H1 (cell line): ENCODE data around the gene PHGDH. TPM values are rescaled to one million over a fixed set of nuclear protein-coding genes. Genes with fewer than 3 reads are reported as not detected.

Experiments used
- CTCF ChIA-PET: fragments of 300-600 bp; sonication (Branson Sonifier 250); formaldehyde crosslinking; loops from one replicate; lab custom pipeline; 2021; ENCODE audit not compliant: partially characterized antibody; lab: Charles Lee
- POLR2A ChIA-PET: fragments of 300-600 bp; sonication (Branson Sonifier 250); formaldehyde crosslinking; loops from one replicate; lab custom pipeline; 2021; ENCODE audit warnings: inconsistent platforms; ENCODE audit not compliant: partially characterized antibody; lab: Charles Lee
- DNase-seq, 2 experiments: peaks; one replicate each; pipeline versions ENCODE4 v3.0.0 to v3.0.0-alpha.2; 2010 to 2022; ENCODE audit warnings: low spot score in 2 of 2, low read depth in 1 of 2, mixed read lengths in 1 of 2
- FAIRE-seq: peaks from 2 replicates; lab custom pipeline; 2011; peaks lifted over from hg19 to GRCh38; lab: Jason Lieb, UNC
- H2AFZ ChIP-seq: 2 replicates; pipeline ENCODE4 v1.8.1; 2012; ENCODE audit warnings: low read length, inconsistent platforms
- H2AK5ac ChIP-seq: 2 replicates; pipeline ENCODE4 v1.6.1; 2013; ENCODE audit warnings: low read depth, low read length
- H2BK120ac ChIP-seq: replicated peaks from 2 replicates; pipeline ENCODE3; 2013; ENCODE audit warnings: low read depth, low read length, inconsistent platforms
- H2BK12ac ChIP-seq: 2 replicates; pipeline ENCODE4 v1.6.1; 2013; ENCODE audit warnings: low read depth, low read length
- H2BK15ac ChIP-seq: 2 replicates; pipeline ENCODE4 v1.6.1; 2013; ENCODE audit warnings: low read length
- H2BK20ac ChIP-seq: 2 replicates; pipeline ENCODE4 v1.6.1; 2013; ENCODE audit warnings: low read length
- H2BK5ac ChIP-seq: 2 replicates; pipeline ENCODE4 v1.6.1; 2013; ENCODE audit warnings: low read depth, low read length
- H3K14ac ChIP-seq: 2 replicates; pipeline ENCODE4 v1.6.1; 2013; ENCODE audit warnings: inconsistent platforms; ENCODE audit not compliant: insufficient read length
- H3K18ac ChIP-seq: 2 replicates; pipeline ENCODE4 v1.6.1; 2013; ENCODE audit warnings: low read length; ENCODE audit errors: extremely low read depth
- H3K23ac ChIP-seq: 2 replicates; pipeline ENCODE4 v1.6.1; 2013; ENCODE audit warnings: inconsistent platforms; ENCODE audit not compliant: insufficient read length
- H3K23me2 ChIP-seq: 2 replicates; pipeline ENCODE4 v1.6.1; 2013; ENCODE audit warnings: low read depth, low read length
- H3K27ac ChIP-seq: 2 replicates; pipeline ENCODE4 v1.6.1; 2011; ENCODE audit warnings: low read depth, low read length, inconsistent platforms
- H3K27me3 ChIP-seq, 4 experiments: replicated peaks in 1 of 4; 1 replicate in 1 of 4; 2 replicates in 3 of 4; pipeline versions ENCODE4 v1.6.1 to v1.8.1; 2011 to 2013; ENCODE audit warnings: low read length in 3 of 4, mild to moderate bottlenecking in 3 of 4, inconsistent platforms in 2 of 4, mixed read lengths in 2 of 4, moderate library complexity in 1 of 4; ENCODE audit not compliant: control insufficient read depth in 3 of 4, insufficient read depth in 3 of 4; ENCODE audit errors: extremely low read depth in 1 of 4
- H3K36me3 ChIP-seq, 4 experiments: 2 replicates each; pipeline versions ENCODE4 v1.6.1 to v1.8.1; 2011 to 2013; ENCODE audit warnings: mild to moderate bottlenecking in 4 of 4, low read length in 3 of 4, moderate library complexity in 2 of 4, control low read depth in 1 of 4, inconsistent platforms in 1 of 4; ENCODE audit not compliant: insufficient read depth in 4 of 4, control insufficient read depth in 2 of 4
- H3K4ac ChIP-seq: replicated peaks from 2 replicates; pipeline ENCODE3; 2013; ENCODE audit warnings: low read length, low read depth, mixed read lengths, inconsistent platforms; ENCODE audit not compliant: insufficient read length
- H3K4me1 ChIP-seq, 4 experiments: replicated peaks in 1 of 4; 1 replicate in 1 of 4; 2 replicates in 3 of 4; pipeline versions ENCODE4 v1.6.1 to v1.8.1; 2011 to 2013; ENCODE audit warnings: low read length in 3 of 4, inconsistent platforms in 2 of 4, mixed read lengths in 1 of 4; ENCODE audit not compliant: insufficient read depth in 4 of 4, control insufficient read depth in 3 of 4
- H3K4me2 ChIP-seq, 2 experiments: 2 replicates each; pipeline versions ENCODE4 v1.6.1 to v1.8.1; 2011 to 2013; ENCODE audit warnings: low read depth in 2 of 2, low read length in 2 of 2, control low read depth in 1 of 2, inconsistent platforms in 1 of 2, mild to moderate bottlenecking in 1 of 2; ENCODE audit not compliant: insufficient read depth in 1 of 2
- H3K4me3 ChIP-seq, 4 experiments: fragments of 200-600, 300-600 bp in 1 of 4; sonication (generic), shearing (Covaris generic), sonication (Bioruptor Twin) in 1 of 4; 2 replicates each; pipeline versions ENCODE4 v1.5.1 to v1.8.1; 2011 to 2016; ENCODE audit warnings: low read length in 4 of 4, low read depth in 3 of 4, control low read depth in 2 of 4, inconsistent platforms in 2 of 4, mild to moderate bottlenecking in 2 of 4, mixed read lengths in 1 of 4, moderate library complexity in 1 of 4; ENCODE audit not compliant: insufficient read depth in 2 of 4; ENCODE audit errors: extremely low read depth in 1 of 4
- H3K56ac ChIP-seq: replicated peaks from 2 replicates; pipeline ENCODE3; 2013; ENCODE audit warnings: low read depth, mild to moderate bottlenecking, mixed read lengths, low read length, inconsistent platforms; ENCODE audit not compliant: insufficient read length
- H3K79me1 ChIP-seq: 2 replicates; pipeline ENCODE4 v1.6.1; 2013; ENCODE audit warnings: low read depth, low read length, control low read depth
- H3K79me2 ChIP-seq, 2 experiments: 2 replicates each; pipeline versions ENCODE4 v1.6.1 to v1.8.1; 2012 to 2013; ENCODE audit warnings: low read length in 2 of 2, mild to moderate bottlenecking in 2 of 2, inconsistent platforms in 1 of 2; ENCODE audit not compliant: insufficient read depth in 2 of 2, control insufficient read depth in 1 of 2
- H3K9ac ChIP-seq, 4 experiments: replicated peaks in 1 of 4; 1 replicate in 1 of 4; 2 replicates in 3 of 4; pipeline versions ENCODE4 v1.6.1 to v1.8.1; 2011 to 2013; ENCODE audit warnings: low read depth in 3 of 4, low read length in 3 of 4, control low read depth in 2 of 4, mild to moderate bottlenecking in 2 of 4, moderate library complexity in 2 of 4, inconsistent platforms in 1 of 4; ENCODE audit errors: extremely low read depth in 1 of 4
- H3K9me3 ChIP-seq, 2 experiments: 2 replicates each; pipeline versions ENCODE4 v1.6.1 to v1.8.1; 2012 to 2013; ENCODE audit warnings: mild to moderate bottlenecking in 2 of 2, moderate library complexity in 2 of 2, control low read depth in 1 of 2, inconsistent platforms in 1 of 2, low read depth in 1 of 2, low read length in 1 of 2, mixed read lengths in 1 of 2; ENCODE audit not compliant: insufficient read depth in 2 of 2
- H4K20me1 ChIP-seq, 2 experiments: replicated peaks in 1 of 2; 2 replicates each; pipeline versions ENCODE3 to v1.8.1; 2011 to 2013; ENCODE audit warnings: inconsistent platforms in 2 of 2, low read length in 2 of 2, mild to moderate bottlenecking in 1 of 2; ENCODE audit not compliant: insufficient read depth in 2 of 2, control insufficient read depth in 1 of 2
- H4K5ac ChIP-seq: 2 replicates; pipeline ENCODE4 v1.6.1; 2013; ENCODE audit warnings: low read length, low read depth, mixed read lengths, inconsistent platforms; ENCODE audit not compliant: insufficient read length
- H4K8ac ChIP-seq: 2 replicates; pipeline ENCODE4 v1.8.0; 2013; ENCODE audit warnings: mild to moderate bottlenecking, moderate library complexity, low read length, inconsistent platforms; ENCODE audit not compliant: insufficient read depth; ENCODE audit errors: extremely low read depth
- H4K91ac ChIP-seq: replicated peaks from 2 replicates; pipeline ENCODE3; 2013; ENCODE audit warnings: low read length, mixed read lengths, inconsistent platforms; ENCODE audit not compliant: insufficient read length
- ASH2L ChIP-seq: fragments of 200-600, 300-600 bp; sonication (generic); IDR thresholded peaks from one replicate; pipeline ENCODE4 v1.7.1; 2017; ENCODE audit warnings: low read length
- CBX5 ChIP-seq: fragments of 300-800, 300-1000 bp; sonication (generic); IDR thresholded peaks from 2 replicates; pipeline ENCODE4 v1.7.1; 2016; ENCODE audit warnings: antibody characterized with exemption, low read length, low read depth
- CHD2 ChIP-seq: IDR thresholded peaks from 2 replicates; pipeline ENCODE4 v1.6.1; 2012; ENCODE audit warnings: low read length, improper control_type of control experiment
- EGR1 ChIP-seq: IDR thresholded peaks from 2 replicates; pipeline ENCODE4 v1.6.1; 2011; ENCODE audit warnings: low read depth, low read length, borderline replicate concordance
- HDAC2 ChIP-seq, 2 experiments: fragments of 300-600 bp in 1 of 2; sonication (generic) in 1 of 2; IDR thresholded peaks; 2 replicates each; pipeline ENCODE4 v1.6.1; 2011 to 2012; ENCODE audit warnings: low read depth in 2 of 2, low read length in 2 of 2, mild to moderate bottlenecking in 2 of 2, moderate library complexity in 2 of 2, borderline replicate concordance in 1 of 2, inconsistent platforms in 1 of 2
- JUND ChIP-seq: IDR thresholded peaks from 2 replicates; pipeline ENCODE4 v1.6.1; 2011; ENCODE audit warnings: mild to moderate bottlenecking, improper control_type of control experiment, low read length
- POLR2A ChIP-seq, 2 experiments: IDR thresholded peaks; 1 replicate in 1 of 2; 2 replicates in 1 of 2; pipeline ENCODE4 v1.6.1; 2011; ENCODE audit warnings: low read depth in 2 of 2, low read length in 2 of 2, mild to moderate bottlenecking in 2 of 2; ENCODE audit errors: control extremely low read depth in 1 of 2
- RAD21 ChIP-seq, 2 experiments: IDR thresholded peaks in 1 of 2; conservative IDR thresholded peaks in 1 of 2; 2 replicates each; pipeline ENCODE4 v1.6.1; 2011; ENCODE audit warnings: low read depth in 2 of 2, low read length in 2 of 2, improper control_type of control experiment in 1 of 2, inconsistent platforms in 1 of 2, mild to moderate bottlenecking in 1 of 2, moderate library complexity in 1 of 2
- RBBP5 ChIP-seq: IDR thresholded peaks from 2 replicates; pipeline ENCODE4 v1.7.1; 2012; ENCODE audit warnings: low read depth, mild to moderate bottlenecking, inconsistent platforms, low read length, moderate library complexity, borderline replicate concordance
- SRF ChIP-seq: IDR thresholded peaks from 2 replicates; pipeline ENCODE4 v1.6.1; 2011; ENCODE audit warnings: mild to moderate bottlenecking, low read depth, low read length, moderate library complexity
- SUZ12 ChIP-seq: fragments of 200-600 bp; sonication (generic); IDR thresholded peaks from 2 replicates; pipeline ENCODE4 v1.6.1; 2012; ENCODE audit warnings: mild to moderate bottlenecking, inconsistent platforms, low read length, moderate library complexity, mixed read lengths
- TAF7 ChIP-seq: optimal IDR thresholded peaks from 2 replicates; pipeline ENCODE3; 2011; ENCODE audit warnings: low read depth, mild to moderate bottlenecking, inconsistent platforms, low read length, moderate library complexity, borderline replicate concordance
- TCF12 ChIP-seq: IDR thresholded peaks from 2 replicates; pipeline ENCODE4 v1.6.1; 2011; ENCODE audit warnings: low read depth, mild to moderate bottlenecking, low read length
- TEAD4 ChIP-seq: IDR thresholded peaks from 2 replicates; pipeline ENCODE4 v1.6.1; 2012; ENCODE audit warnings: low read depth, low read length, inconsistent platforms, mixed read lengths
- WGBS, 2 experiments: shearing (Covaris generic) in 1 of 2; methylation state at CpG; one replicate each; pipeline versions ENCODE4 v1.1.6 to v1.1.7; 2013 to 2015; ENCODE audit warnings: low lambda C conversion rate in 2 of 2, mixed read lengths in 2 of 2, inconsistent platforms in 1 of 2, low coverage in 1 of 2, missing lambda C conversion rate in 1 of 2; ENCODE audit not compliant: insufficient replicate concordance in 2 of 2, insufficient coverage in 1 of 2, insufficient read length in 1 of 2; ENCODE audit errors: extremely low coverage in 1 of 2, missing lambda C conversion rate in 1 of 2; 5-methylcytosine and 5-hydroxymethylcytosine counted together
- polyA plus RNA-seq, 7 experiments: library from polyadenylated mRNA; depleted of rRNA in 3 of 7; stranded (reverse) in 5 of 7; unstranded in 2 of 7; fragments of >200 nt in 5 of 7; fragments of 200-250 nt in 2 of 7; gene quantifications; 1 replicate in 5 of 7; 2 replicates in 1 of 7; 4 replicates in 1 of 7; pipeline versions ENCODE4 v1.2.1 to v1.2.3, GENCODE V29; 2011 to 2013; ENCODE audit warnings: missing spikeins in 2 of 7, mixed read lengths in 2 of 7
- total RNA-seq: library from RNA; stranded (reverse); fragmentation: NEBNext Ultra II Directional; extraction: Animal tissue kit (Norgen Biotek cat#: 25700); gene quantifications from 2 replicates; pipeline ENCODE4 v1.2.1, GENCODE V29; 2021

The PHGDH gene
- total and polyA plus RNA-seq, 2 of the 8 experiments (the other 6 are each of a cell fraction or from before 2014, with no cell fraction given), result 358 to 687 TPM

DNA sequence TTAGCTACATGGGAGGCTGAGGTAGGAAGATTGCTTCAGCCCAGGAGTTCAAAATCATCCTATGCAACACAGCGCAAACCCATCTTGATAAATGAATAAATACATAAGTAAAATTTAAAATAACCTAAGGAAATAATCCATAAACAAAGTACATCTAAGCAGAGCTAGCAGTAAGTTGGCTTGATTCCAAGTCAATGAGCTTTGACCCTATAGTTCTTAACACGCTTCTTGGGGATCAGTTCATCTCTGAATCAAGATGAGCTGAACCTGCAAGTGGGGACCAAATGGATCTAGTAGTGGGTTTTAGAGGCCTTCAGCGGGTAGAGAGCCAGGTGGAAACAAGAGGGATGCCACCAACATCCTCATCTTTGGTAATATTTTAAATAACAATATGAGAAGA, 31.5 kb upstream of the PHGDH start:
- Histone ChIP-seq H3K4ac (no peak overlapping the region), H3K27ac (no peak overlapping the region), H4K20me1 (no peaks in the 10 kb centered on the region), H3K56ac (no peak overlapping the region), H2BK5ac (no peak overlapping the region), H2BK120ac (no peak overlapping the region), H3K23ac (no peak overlapping the region), H2BK15ac (no peak overlapping the region), H4K5ac (no peak overlapping the region), H3K79me2 (no peaks in the 10 kb centered on the region), H3K9ac (no peak overlapping the region), H4K8ac (no peak overlapping the region), H2AFZ (no peak overlapping the region), H4K91ac (no peak overlapping the region), H3K4me3 (no peak overlapping the region), H3K4me1 (peaks cover 3 to 11% (median 7%) of the 10 kb centered on the region in 4 experiments; a peak in 6 of 7 replicates), H3K14ac (no peak overlapping the region), H3K18ac (no peak overlapping the region), H2BK20ac (no peak overlapping the region), H3K4me2 (no peak overlapping the region), H3K79me1 (no peaks in the 10 kb centered on the region), H3K27me3 (no peaks in the 10 kb centered on the region), H3K23me2 (no peaks in the 10 kb centered on the region; the same call in 1 of the 2 replicates), H2BK12ac (no peak overlapping the region), H2AK5ac (no peak overlapping the region), H3K36me3 (no peaks in the 10 kb centered on the region), H3K9me3 (no peaks in the 10 kb centered on the region)
- WGBS, 2 experiments, result 85% methylated on average over 3 of the region's 3 CpGs; no CpG with 5 or more reads in 1 of the 2 experiments
- CTCF ChIA-PET, result interaction anchor here (0.6 to 10.4 kb wide), 5 partner anchors 13 to 93 kb away, joined by 3 to 141 read pairs (median 3); partner anchors contain the start of gene ZNF697
- POLR2A ChIA-PET, result interaction anchor here (1.2 to 10.2 kb wide), 5 partner anchors 8 to 33 kb away, joined by 3 to 167 read pairs (median 19); partner anchors contain the start of genes PHGDH and ZNF697
- FAIRE-seq (no peak), DNase-seq (no peak)
- TF ChIP-seq ASH2L (no peak), CBX5 (no peak), RBBP5 (no peak), SRF (no peak), TAF7 (no peak), CHD2 (no peak), JUND (no peak), SUZ12 (no peak), TCF12 (no peak), TEAD4 (no peak), RAD21 (IDR thresholded peaks at IDR 0.05 in 1 of 2, conservative IDR thresholded peaks at IDR 0.05 in 1 of 2; ENCODE audit: low read depth in 2 of 2, low read length in 2 of 2) (no peak), POLR2A (IDR thresholded peaks at IDR 0.05; ENCODE audit: control extremely low read depth in 1 of 2, low read depth in 2 of 2, low read length in 2 of 2) (no peak), EGR1 (no peak), HDAC2 (IDR thresholded peaks at IDR 0.05; ENCODE audit: borderline replicate concordance in 1 of 2, low read depth in 2 of 2, low read length in 2 of 2) (no peak)
